Medulla oblongata (tissue), 1 donor: ENCODE data around the gene ADAMTS17.

Experiments
- DNase-seq: peaks from one replicate; pipeline ENCODE4 v3.0.0-alpha.2; 2015; ENCODE audit errors: extremely low spot score

The ADAMTS17 gene

GRCh38 chr15:100276506-100276905, 65.3 kb downstream of the ADAMTS17 start:
- no peak for DNase-seq

DNA sequence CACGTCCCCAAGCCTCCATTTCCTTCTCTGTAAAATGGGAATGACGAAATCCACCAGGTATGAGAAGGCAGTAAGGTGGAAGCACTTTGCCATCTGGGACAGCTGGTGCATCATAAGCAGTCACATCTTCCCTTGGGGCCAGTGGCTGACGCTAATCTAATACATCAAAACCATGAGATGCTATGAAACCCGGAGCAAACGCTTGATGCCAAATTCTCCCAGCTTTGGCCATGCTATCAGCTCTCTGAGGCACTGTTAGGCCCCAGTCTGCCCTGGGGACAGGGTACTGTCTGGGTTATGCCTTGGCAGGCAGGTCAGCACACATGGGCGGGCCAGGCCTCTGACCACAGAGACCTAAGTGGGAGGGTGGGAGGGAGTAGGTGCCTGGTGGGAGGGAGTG, 66.1 kb downstream of the ADAMTS17 start:
- DNase-seq = no peak

DNA sequence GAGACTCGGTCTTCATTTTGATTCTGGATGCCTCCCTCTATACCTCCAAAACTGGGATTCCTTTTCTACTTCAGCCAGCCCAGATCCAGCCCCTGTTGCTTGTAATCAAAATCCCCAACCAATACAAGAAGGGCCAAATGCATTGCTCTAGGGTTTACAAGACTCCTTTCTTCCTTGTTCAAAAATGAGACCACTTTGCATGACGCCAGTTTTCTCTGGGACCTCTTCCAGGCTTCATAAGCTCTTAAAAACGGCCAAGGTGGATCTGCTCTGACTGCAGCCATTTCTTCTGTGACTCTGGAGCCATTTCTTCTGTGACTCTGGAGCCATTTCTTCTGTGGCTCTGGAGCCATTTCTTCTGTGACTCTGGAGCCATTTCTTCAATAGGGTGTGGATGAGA, 71.9 kb downstream of the ADAMTS17 start:
- no peak for DNase-seq

DNA sequence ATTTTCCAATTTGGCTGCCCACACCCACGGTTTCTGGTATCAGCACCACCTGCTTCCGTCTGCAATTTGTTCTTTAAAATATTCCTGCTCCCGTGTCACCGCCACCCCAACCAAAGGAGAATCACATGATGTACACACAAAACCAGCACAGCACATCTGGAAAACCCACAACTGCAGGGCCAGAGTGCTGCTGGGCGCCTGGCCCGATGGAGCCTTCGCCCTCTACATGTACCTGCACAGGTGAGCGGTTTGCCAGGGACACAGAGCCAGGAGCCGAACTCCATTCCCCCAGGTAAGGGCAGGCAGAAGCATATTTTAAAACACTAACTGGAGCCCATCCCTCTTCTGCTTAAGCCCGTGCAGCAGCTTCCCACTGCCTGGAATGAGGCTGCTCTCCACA, 75.6 kb downstream of the ADAMTS17 start:
- no peak for DNase-seq

DNA sequence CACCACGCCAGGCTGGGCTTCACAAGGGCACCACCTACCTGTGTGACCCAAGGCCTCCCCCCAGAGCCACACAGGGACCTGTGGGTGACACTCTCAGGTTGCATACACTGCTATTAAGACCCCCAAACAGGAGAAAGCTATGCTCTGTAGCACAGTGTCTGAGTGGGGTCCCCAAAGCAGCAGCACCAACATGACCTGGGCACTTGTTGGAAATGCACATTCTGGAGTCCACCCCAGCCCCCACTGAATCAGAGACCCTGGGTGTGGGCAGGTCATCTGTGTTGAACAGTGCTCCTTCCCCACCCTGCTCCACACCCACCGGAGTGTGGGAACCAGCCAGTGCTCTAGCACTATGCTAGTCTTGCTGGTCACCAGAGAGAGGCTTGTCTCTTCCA, 76.1 kb downstream of the ADAMTS17 start:
- no peak for DNase-seq

GRCh38 chr15:100264994-100265640, 76.7 kb downstream of the ADAMTS17 start:
- DNase-seq = no peak

- DNase-seq = peak; percentile 4
Observed at GRCh38 chr15:100263721-100264455, 77.9 kb downstream of the ADAMTS17 start.

DNA sequence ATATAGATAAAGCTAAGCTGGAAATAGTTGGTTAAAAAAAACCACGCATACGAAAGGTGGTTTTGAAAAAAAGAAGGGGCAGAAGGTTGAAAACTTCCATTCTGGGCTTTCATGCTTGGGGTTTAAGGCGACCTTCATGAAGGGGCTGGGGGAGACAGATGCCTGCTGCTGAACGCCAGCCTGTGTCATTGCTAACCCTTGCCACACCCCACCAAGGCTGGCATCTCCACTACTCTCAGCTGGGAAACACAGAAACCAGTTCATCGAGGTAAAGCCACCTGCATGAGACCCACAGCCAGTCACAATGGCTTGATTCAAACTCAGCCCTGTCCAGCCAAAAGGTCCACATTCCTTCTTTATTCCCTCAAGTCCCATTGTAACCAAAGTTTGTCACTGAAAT, 78.7 kb downstream of the ADAMTS17 start:
- DNase-seq = no peak

GRCh38 chr15:100261302-100262240, 80.2 kb downstream of the ADAMTS17 start:
- no peak for DNase-seq

DNA sequence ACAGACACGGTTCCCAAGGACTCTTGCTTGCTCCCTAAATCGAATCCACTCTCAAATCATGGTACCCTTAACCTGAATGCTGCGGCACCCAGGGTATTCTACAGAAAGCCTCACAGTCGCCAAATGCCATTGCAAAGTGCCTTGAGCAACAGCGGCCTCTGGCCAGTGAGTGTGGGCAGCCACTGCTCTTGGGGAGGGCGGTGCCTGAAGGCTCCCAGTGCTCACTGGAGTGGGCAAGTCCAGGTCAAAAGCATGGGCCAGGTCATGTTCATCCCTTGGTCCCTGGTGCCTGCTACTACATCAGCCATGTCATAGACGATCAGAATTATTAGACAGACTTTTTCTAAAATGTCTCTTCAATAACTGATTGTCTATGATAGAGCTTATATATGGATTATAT, 82.5 kb downstream of the ADAMTS17 start:
- no peak for DNase-seq

GRCh38 chr15:100256970-100257650, 84.7 kb downstream of the ADAMTS17 start:
- DNase-seq = no peak

DNA sequence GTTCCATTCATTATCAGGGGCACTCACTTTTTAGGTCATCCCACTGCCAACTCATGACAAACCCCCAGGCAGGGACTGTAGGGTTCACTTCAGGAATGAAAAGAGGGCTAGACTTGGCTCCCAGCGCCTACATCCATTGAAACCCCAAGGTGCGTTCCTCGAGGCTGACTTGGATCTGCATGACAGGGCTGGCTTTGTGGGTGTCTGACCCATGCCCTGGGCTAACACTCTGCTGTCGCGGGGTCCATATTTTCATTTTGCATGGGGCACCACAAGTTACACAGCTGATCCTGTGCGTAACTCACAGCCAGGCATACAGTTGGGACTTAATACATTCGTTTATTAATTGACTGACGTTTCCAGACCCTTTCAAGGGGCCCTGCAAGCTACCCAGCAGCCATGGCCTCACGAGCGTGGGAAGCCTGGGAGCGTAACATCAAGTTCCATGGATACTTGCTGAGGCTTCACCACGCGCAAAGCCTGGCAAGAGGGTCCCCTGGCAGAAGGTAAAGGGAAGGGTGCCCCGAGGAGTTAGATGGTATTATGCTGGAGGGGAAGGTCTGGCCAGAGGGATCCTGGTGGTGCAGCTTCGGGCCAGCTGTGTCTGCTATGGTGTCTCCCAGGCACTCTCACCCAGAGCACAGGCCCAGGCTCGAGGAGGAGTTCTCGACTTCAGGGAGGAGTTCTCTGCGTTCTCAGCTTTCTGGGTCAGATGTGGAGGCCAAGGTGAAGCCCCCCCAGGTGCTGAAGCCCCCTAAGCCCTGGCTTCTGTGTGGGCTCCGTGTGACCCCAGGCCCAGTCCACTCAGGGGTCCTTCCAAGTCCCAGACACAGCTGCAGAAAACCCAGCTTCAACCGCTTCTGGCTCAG, 85.4 kb downstream of the ADAMTS17 start:
- DNase-seq = no peak

DNA sequence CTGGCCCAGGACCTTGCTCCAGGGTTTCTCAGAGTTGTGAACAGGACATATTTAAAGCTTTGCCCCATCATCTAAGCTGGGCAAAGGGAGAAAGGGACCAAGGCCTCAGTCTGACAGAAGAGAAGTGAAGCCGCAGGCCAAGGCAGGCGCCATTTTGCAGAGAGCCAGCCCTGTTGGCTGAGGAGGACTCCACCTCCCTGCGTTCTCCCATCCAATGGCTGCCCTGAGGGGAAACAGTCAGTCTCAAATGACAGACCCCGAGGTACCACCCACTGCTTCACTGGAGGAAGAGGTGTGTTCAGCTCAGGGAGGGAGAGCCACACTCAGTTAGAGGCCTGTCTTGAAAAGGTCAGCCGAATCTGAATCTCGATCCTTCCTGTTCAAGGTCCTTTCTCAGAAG, 86.1 kb downstream of the ADAMTS17 start:
- DNase-seq = no peak

GRCh38 chr15:100254691-100255090, 87.1 kb downstream of the ADAMTS17 start:
- no peak for DNase-seq

GRCh38 chr15:100254285-100254684, 87.5 kb downstream of the ADAMTS17 start:
- DNase-seq = no peak

DNA sequence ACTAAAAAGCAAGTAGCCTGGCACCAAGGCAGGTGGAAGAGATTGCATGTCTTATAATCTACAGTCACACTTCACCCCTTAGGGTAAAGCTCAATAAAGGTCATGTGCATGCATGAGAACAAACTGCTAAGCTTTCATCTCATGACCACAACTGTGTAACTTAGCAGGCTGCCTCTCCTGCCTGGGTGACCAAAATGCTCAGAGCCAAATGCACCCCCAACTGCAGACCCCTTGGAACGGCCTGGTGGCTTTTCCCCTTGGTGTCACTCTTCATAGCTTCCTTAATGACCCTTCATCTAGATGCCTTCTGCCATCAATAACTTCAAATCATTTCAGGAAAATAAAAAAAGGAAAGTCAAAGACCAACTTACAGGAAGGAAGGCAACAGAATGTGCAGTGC, 88.1 kb downstream of the ADAMTS17 start:
- no peak for DNase-seq

DNA sequence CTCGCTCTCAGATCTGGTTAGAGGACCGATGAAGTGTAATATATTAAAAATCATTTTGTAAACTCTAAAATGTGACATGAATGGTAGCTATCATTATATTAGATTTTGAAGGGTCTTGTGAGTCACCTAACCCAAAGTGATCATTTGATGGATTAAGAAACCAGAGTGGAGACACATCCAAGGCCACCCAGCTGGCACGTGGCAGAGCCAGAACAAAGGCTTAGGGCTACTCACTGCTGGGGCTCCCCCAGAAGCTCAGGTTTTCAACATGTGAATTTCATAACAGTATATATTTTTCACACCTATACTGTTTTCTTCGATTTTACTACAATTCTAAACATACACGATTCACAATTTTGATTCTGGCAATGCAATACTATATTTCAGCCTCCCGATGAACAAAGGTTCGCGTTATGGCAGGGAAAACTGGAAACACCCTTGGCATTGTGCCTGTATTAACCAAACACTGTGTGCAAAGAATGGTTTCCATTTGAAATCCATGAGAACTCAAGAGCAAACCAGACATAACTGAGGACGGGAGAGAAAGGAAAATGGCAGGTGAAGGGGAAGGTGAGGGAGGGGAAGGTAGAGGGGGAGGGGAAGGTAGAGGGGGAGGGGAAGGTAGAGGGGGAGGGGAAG, 88.9 kb downstream of the ADAMTS17 start:
- no peak for DNase-seq

GRCh38 chr15:100252359-100252758, 89.4 kb downstream of the ADAMTS17 start:
- DNase-seq = no peak

DNA sequence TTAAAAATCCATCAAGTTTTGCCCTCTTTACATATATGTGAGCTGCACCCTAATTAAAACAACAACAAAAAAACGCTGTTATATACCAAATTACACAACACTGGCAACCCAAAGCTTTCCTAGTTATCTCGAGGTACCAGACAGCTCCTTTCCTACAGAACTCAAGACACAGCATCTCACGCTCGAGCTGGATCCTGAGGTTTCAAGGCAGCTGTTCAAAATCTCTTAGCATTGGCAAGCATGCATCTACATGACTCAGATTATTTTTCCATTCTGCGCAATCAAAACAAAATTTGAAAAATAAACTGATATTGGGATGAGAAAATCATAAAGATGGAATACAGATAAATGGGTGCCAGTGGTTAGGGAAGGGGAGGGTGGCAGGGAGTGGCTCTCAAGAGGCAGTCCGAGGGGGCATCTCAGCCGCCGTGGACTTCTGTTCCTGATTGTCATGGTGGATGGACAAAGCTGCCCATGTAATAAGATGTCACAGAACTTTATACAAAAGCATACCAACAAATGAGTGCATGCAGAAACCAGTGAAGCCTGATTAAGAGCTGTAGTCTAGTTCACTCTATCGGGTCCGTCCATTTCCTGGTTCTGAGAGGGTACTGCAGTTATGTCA, 91.5 kb downstream of the ADAMTS17 start:
- no peak for DNase-seq
